COLO668 (cell line): ENCODE measurements around the gene ACKR2.

ENCODE experiments used
- DNase-seq: peaks from one replicate; lab custom pipeline; 2025; ENCODE audit not compliant: unreplicated experiment; lab: John Stamatoyannopoulos, UW

The ACKR2 gene

GRCh38 chr3:42809202-42809601 lies at the start of gene ACKR2:
Gene ACKR2 (plus strand): TSS chr3:42809445. CDS start chr3:42864503, 55,058 bp downstream.
- no peak for DNase-seq

- peak; percentile 56 for DNase-seq
These were observed 47.1 kb upstream of the ACKR2 start for GRCh38 chr3:42762046-42762724.

- no peak for DNase-seq
These were observed 46.2 kb upstream of the ACKR2 start for GRCh38 chr3:42763021-42763420.

GRCh38 chr3:42764115-42764514 lies 45.1 kb upstream of the ACKR2 start:
- no peak for DNase-seq

GRCh38 chr3:42764561-42765295 lies 44.5 kb upstream of the ACKR2 start:
- no peak for DNase-seq

- no peak for DNase-seq
These were observed 39.6 kb upstream of the ACKR2 start for GRCh38 chr3:42769477-42770131.

GRCh38 chr3:42771271-42771670 lies 38.0 kb upstream of the ACKR2 start:
- DNase-seq = no peak

GRCh38 chr3:42772670-42773408 lies 36.4 kb upstream of the ACKR2 start, which contains the start of gene CCDC13:
Gene CCDC13 (minus strand): TSS chr3:42773253. CDS start chr3:42758345, 14,908 bp downstream.
- DNase-seq = peak; percentile 74

- DNase-seq = no peak
These were observed 35.9 kb upstream of the ACKR2 start for GRCh38 chr3:42773409-42773751.

GRCh38 chr3:42778644-42779043 lies 30.6 kb upstream of the ACKR2 start:
- no peak for DNase-seq

GRCh38 chr3:42780398-42780797 lies 28.8 kb upstream of the ACKR2 start:
- no peak for DNase-seq

- DNase-seq = peak; percentile 21
These were observed 28.1 kb upstream of the ACKR2 start for GRCh38 chr3:42780892-42781700.

GRCh38 chr3:42786212-42786611 lies 23.0 kb upstream of the ACKR2 start:
- DNase-seq = no peak

- DNase-seq = no peak
These were observed 22.6 kb upstream of the ACKR2 start for GRCh38 chr3:42786631-42787030.

- no peak for DNase-seq
These were observed 18.5 kb upstream of the ACKR2 start for GRCh38 chr3:42790714-42791229.

GRCh38 chr3:42795621-42796181 lies 13.5 kb upstream of the ACKR2 start:
- DNase-seq = no peak

- no peak for DNase-seq
These were observed 12.8 kb upstream of the ACKR2 start for GRCh38 chr3:42796332-42796885.

- no peak for DNase-seq
These were observed 9.9 kb upstream of the ACKR2 start for GRCh38 chr3:42799376-42799775.

- no peak for DNase-seq
These were observed 9.0 kb upstream of the ACKR2 start for GRCh38 chr3:42800251-42800650.
